Neural cell (in vitro differentiated cells): Measurements from ENCODE around the gene CDKAL1.

ENCODE experiments used
- EZH2 ChIP-seq: fragments of 200-600, 300-800 bp; shearing (Covaris generic), sonication (generic); IDR thresholded peaks from 2 replicates; pipeline ENCODE4 v1.6.1; 2014; ENCODE audit warnings: antibody characterized with exemption, low read length, borderline replicate concordance, mild to moderate bottlenecking; ENCODE audit not compliant: insufficient read depth, poor library complexity, severe bottlenecking
- RAD21 ChIP-seq: fragments of 450-650 bp; conservative IDR thresholded peaks from 2 replicates; pipeline ENCODE4 v1.6.1; 2014; ENCODE audit warnings: antibody characterized with exemption, mild to moderate bottlenecking, moderate library complexity
- TF ChIP-seq, protein P1 (sequence below): fragments of 450-650 bp; IDR thresholded peaks from 2 replicates; pipeline ENCODE4 v1.5.1; 2014; ENCODE audit warnings: antibody characterized with exemption, mild to moderate bottlenecking, moderate library complexity; ENCODE audit not compliant: poor library complexity, severe bottlenecking

DNA sequence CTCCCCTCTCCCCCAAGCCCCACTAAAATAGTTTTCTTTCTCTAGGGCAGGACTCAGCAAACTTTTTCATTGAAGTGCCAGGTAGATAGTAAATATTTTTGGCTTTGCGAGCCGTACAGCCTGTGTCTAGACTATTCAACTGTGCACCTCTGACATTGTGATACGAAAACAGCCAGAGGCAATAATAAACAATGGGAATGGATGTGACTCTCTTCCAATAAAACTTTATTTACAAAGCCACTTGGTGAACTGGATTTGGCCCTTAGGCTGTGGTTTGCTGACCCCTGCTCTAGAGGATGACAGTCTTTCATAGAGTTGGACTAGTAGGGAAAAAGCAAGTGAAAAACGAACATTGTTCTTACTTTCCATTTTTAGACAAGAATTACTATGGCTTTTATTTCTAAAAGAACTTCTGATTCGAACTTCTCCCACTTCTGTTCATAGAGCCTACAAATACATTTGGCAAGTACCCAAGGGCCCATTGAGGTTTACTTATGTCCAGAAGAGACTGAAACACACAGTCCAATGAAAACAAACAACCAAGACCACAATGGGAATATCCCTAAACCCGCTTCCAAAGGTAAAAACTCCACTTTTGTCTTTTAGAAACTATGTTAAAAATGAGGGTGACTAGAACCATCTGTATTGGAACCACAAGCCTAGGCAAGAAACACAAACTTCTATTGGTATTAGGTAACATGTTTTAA lies 46.4 kb upstream of the CDKAL1 start:
- TF ChIP-seq, protein P1, sequence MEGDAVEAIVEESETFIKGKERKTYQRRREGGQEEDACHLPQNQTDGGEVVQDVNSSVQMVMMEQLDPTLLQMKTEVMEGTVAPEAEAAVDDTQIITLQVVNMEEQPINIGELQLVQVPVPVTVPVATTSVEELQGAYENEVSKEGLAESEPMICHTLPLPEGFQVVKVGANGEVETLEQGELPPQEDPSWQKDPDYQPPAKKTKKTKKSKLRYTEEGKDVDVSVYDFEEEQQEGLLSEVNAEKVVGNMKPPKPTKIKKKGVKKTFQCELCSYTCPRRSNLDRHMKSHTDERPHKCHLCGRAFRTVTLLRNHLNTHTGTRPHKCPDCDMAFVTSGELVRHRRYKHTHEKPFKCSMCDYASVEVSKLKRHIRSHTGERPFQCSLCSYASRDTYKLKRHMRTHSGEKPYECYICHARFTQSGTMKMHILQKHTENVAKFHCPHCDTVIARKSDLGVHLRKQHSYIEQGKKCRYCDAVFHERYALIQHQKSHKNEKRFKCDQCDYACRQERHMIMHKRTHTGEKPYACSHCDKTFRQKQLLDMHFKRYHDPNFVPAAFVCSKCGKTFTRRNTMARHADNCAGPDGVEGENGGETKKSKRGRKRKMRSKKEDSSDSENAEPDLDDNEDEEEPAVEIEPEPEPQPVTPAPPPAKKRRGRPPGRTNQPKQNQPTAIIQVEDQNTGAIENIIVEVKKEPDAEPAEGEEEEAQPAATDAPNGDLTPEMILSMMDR: no peak
- TF ChIP-seq RAD21 (no peak), EZH2 (no peak)
